K562 (cell line): ENCODE data around the gene KHDRBS2. TPM values are rescaled to one million over a fixed set of nuclear protein-coding genes. Genes with fewer than 3 reads are reported as not detected.

ENCODE experiments used
- ATAC-seq: fragments of 200-7000 bp; cut with Tn5 transposase; 3 replicates; pipeline ENCODE4 v1.9.1; 2020; ENCODE audit warnings: moderate library complexity
- BruUV-seq: library from RNA; stranded (reverse); fragments of 400-500 nt; replicated peaks from 2 replicates; lab custom pipeline; 2021; lab: Mats Ljungman, UMichigan
- CTCF ChIA-PET: fragments of 300-600 bp; formaldehyde crosslinking; extraction: SDS; loops from one replicate; lab custom pipeline; 2021; ENCODE audit warnings: low intra/inter-chr PET ratio; lab: Yijun Ruan, JAX
- POLR2A ChIA-PET: fragments of 300-600, 350-650 bp; sonication (Branson Sonifier 250); formaldehyde crosslinking; extraction: SDS; loops from one replicate; lab custom pipeline; 2021; ENCODE audit warnings: antibody characterized with exemption, inconsistent platforms; lab: Yijun Ruan, JAX
- DNase-seq, 4 experiments: peaks; one replicate each; pipeline versions ENCODE4 v3.0.0 to v3.0.0-alpha.2; 2011 to 2018; ENCODE audit warnings: low spot score in 3 of 4, mixed read lengths in 3 of 4; ENCODE audit errors: extremely low read depth in 1 of 4
- FAIRE-seq: peaks from 2 replicates; lab custom pipeline; 2011; peaks lifted over from hg19 to GRCh38; lab: Jason Lieb, UNC
- H2AFZ ChIP-seq: 2 replicates; pipeline ENCODE4 v1.6.0; 2011; ENCODE audit warnings: low read depth, low read length, control low read depth, inconsistent platforms
- H3K27ac ChIP-seq: fragments of 200-600 bp; 3 replicates; pipeline ENCODE4 v1.8.0; 2011; ENCODE audit warnings: low read depth, mild to moderate bottlenecking, control low read depth, inconsistent platforms, low read length, moderate library complexity, mixed read lengths; ENCODE audit errors: extremely low read depth
- H3K27me3 ChIP-seq, 2 experiments: fragments of 300-600 bp in 1 of 2; 2 replicates in 1 of 2; 3 replicates in 1 of 2; pipeline versions ENCODE4 v1.6.0 to v1.8.0; 2011; ENCODE audit warnings: inconsistent platforms in 2 of 2, low read length in 2 of 2, mild to moderate bottlenecking in 1 of 2, mixed read lengths in 1 of 2, moderate library complexity in 1 of 2; ENCODE audit not compliant: control insufficient read depth in 2 of 2, insufficient read depth in 2 of 2
- H3K36me3 ChIP-seq: fragments of 300-600 bp; 3 replicates; pipeline ENCODE4 v1.8.0; 2011; ENCODE audit warnings: mild to moderate bottlenecking, low read length, inconsistent platforms; ENCODE audit not compliant: control insufficient read depth, insufficient read depth
- H3K4me1 ChIP-seq, 2 experiments: fragments of 200-600 bp in 1 of 2; replicated peaks in 1 of 2; 2 replicates in 1 of 2; 3 replicates in 1 of 2; pipeline versions ENCODE4 v1.5.1 to v1.8.0; 2011; ENCODE audit warnings: inconsistent platforms in 2 of 2, low read length in 2 of 2, mild to moderate bottlenecking in 1 of 2, mixed read lengths in 1 of 2, moderate library complexity in 1 of 2; ENCODE audit not compliant: control insufficient read depth in 2 of 2, insufficient read depth in 2 of 2
- H3K4me2 ChIP-seq: 2 replicates; pipeline ENCODE4 v1.6.1; 2011; ENCODE audit warnings: low read length, control low read depth, inconsistent platforms, mixed read lengths; ENCODE audit not compliant: insufficient read depth
- H3K4me3 ChIP-seq: fragments of 200-600 bp; sonication (generic), shearing (Covaris generic); 2 replicates; pipeline ENCODE4 v1.5.1; 2016; ENCODE audit warnings: control low read depth, inconsistent platforms
- H3K79me2 ChIP-seq: fragments of 200-600 bp; 3 replicates; pipeline ENCODE4 v1.8.0; 2011; ENCODE audit warnings: low read length, inconsistent platforms; ENCODE audit not compliant: control insufficient read depth, insufficient read depth
- H3K9ac ChIP-seq, 2 experiments: 2 replicates each; pipeline versions ENCODE4 v1.6.0 to v1.6.1; 2011; ENCODE audit warnings: low read depth in 2 of 2, low read length in 2 of 2, control low read depth in 1 of 2, inconsistent platforms in 1 of 2, mild to moderate bottlenecking in 1 of 2, mixed read lengths in 1 of 2; ENCODE audit not compliant: insufficient read depth in 1 of 2
- H3K9me1 ChIP-seq: one replicate; pipeline ENCODE4 v1.6.0; 2011; ENCODE audit warnings: inconsistent platforms, mild to moderate bottlenecking, low read length, moderate library complexity; ENCODE audit not compliant: control insufficient read depth, insufficient read depth
- H3K9me3 ChIP-seq: replicated peaks from 2 replicates; pipeline ENCODE4 v1.5.1; 2011; ENCODE audit warnings: low read depth, low read length, inconsistent platforms; ENCODE audit not compliant: control insufficient read depth, insufficient read depth
- H4K20me1 ChIP-seq: replicated peaks from 2 replicates; pipeline ENCODE4 v1.6.1; 2011; ENCODE audit warnings: low read length, inconsistent platforms, mixed read lengths; ENCODE audit not compliant: control insufficient read depth, insufficient read depth
- CHD2 ChIP-seq: IDR thresholded peaks from 2 replicates; pipeline ENCODE4 v1.6.1; 2011; ENCODE audit warnings: low read depth, low read length
- CXXC5 ChIP-seq: fragments of 250-450 bp; sonication (Bioruptor Pico); IDR thresholded peaks from 2 replicates; pipeline ENCODE4 v1.8.0; 2022; ENCODE audit warnings: inconsistent platforms, mild to moderate bottlenecking, moderate library complexity
- GABPB1 ChIP-seq: sonication (generic); formaldehyde crosslinking; IDR thresholded peaks from 2 replicates; pipeline ENCODE4 v1.8.0; 2022; ENCODE audit warnings: mild to moderate bottlenecking, missing genetic modification reagents
- MGA ChIP-seq: fragments of 450-650 bp; IDR thresholded peaks from 2 replicates; pipeline ENCODE4 v1.6.1; 2016; ENCODE audit warnings: mild to moderate bottlenecking, moderate library complexity
- PHF21A ChIP-seq: fragments of 450-650 bp; IDR thresholded peaks from 2 replicates; pipeline ENCODE4 v1.6.1; 2017; ENCODE audit warnings: low read depth, borderline replicate concordance
- PTRF ChIP-seq: fragments of 450-650 bp; IDR thresholded peaks from 2 replicates; pipeline ENCODE4 v1.6.1; 2016; ENCODE audit warnings: mild to moderate bottlenecking, missing genetic modification characterization, missing compliant biosample characterization
- TEAD4 ChIP-seq, 2 experiments: sonication (generic) in 1 of 2; formaldehyde crosslinking in 1 of 2; IDR thresholded peaks; 2 replicates each; pipeline versions ENCODE4 v1.6.1 to v1.8.0; 2012 to 2022; ENCODE audit warnings: borderline replicate concordance in 1 of 2, inconsistent platforms in 1 of 2, low read length in 1 of 2, mild to moderate bottlenecking in 1 of 2, missing genetic modification reagents in 1 of 2
- WGBS: fragments of 100-300 bp; shearing (Covaris generic); methylation state at CpG from one replicate; pipeline ENCODE4 v1.1.6; 2016; ENCODE audit warnings: low coverage, mixed read lengths; ENCODE audit not compliant: insufficient coverage; ENCODE audit errors: missing lambda C conversion rate; 5-methylcytosine and 5-hydroxymethylcytosine counted together
- in situ Hi-C: fragments of 300-500 bp; cut with MboI; formaldehyde crosslinking; loops from 4 replicates; pipeline ENCODE4 v1.15.0; 2018; ENCODE audit warnings: inconsistent platforms, mixed read lengths
- intact Hi-C: fragments of 100-400 bp; cut with micrococcal nuclease; formaldehyde crosslinking; loops from 2 replicates; pipeline ENCODE4 v1.14.2; 2022
- polyA plus RNA-seq, 8 experiments: library from polyadenylated mRNA; depleted of rRNA in 4 of 8; stranded (reverse) in 5 of 8; unstranded in 3 of 8; fragments of >200 nt; fragmentation: Nextera tagmentation in 2 of 8; fragmentation: Illumina TruSeq in 1 of 8; extraction: Ambion mirVana in 2 of 8; extraction: Trizol in 1 of 8; gene quantifications; 2 replicates each; pipeline versions ENCODE4 v1.2.1 to v1.2.3, GENCODE V29; 2011 to 2014; ENCODE audit warnings: inconsistent platforms in 1 of 8, missing spikeins in 1 of 8
- total RNA-seq, 7 experiments: library from RNA; depleted of rRNA in 6 of 7; stranded (reverse); fragments of >200 nt in 6 of 7; fragmentation: Illumina TruSeq in 2 of 7; extraction: Trizol in 2 of 7; gene quantifications; 2 replicates each; pipeline versions ENCODE4 v1.2.1 to v1.2.3, GENCODE V29; 2011 to 2021; ENCODE audit warnings: low replicate concordance in 1 of 7

The KHDRBS2 gene
- total and polyA plus RNA-seq, 9 of the 15 experiments (the other 6 are each of a cell fraction or from before 2014, with no cell fraction given), result not detected

DNA sequence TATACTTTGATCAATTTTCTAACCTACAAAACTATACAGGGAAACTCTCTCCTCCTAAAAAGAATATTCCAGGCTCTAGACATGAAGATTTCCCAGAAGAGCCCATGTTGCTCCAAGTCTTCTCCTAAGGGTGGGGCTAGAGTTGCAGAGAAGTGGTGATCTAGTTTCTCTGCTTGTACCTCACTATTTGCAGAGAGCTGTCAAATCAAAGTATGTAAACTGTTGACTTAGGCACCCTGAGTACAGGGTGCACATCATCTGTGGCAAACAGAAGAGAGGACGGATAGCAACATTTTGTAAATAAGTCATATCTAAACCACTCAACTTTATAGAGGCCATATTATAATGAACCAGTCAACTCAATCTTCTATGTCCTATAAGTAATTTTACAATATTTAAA lies 250.1 kb downstream of the KHDRBS2 start:
- Histone ChIP-seq H3K36me3 (no peaks in the 10 kb centered on the region), H3K9me1 (no peaks in the 10 kb centered on the region), H2AFZ (no peak overlapping the region), H3K4me2 (no peak overlapping the region), H4K20me1 (no peaks in the 10 kb centered on the region), H3K4me1 (no peaks in the 10 kb centered on the region), H3K27me3 (no peaks in the 10 kb centered on the region), H3K4me3 (no peak overlapping the region), H3K27ac (no peak overlapping the region), H3K9ac (no peak overlapping the region), H3K9me3 (no peaks in the 10 kb centered on the region), H3K79me2 (no peaks in the 10 kb centered on the region)
- POLR2A ChIA-PET, result no interaction called here
- FAIRE-seq (no peak), DNase-seq (no peak), ATAC-seq (no peak)
- CTCF ChIA-PET, result no interaction called here
- no TSS peak for BruUV-seq
- no peak for TF ChIP-seq CHD2
- TF ChIP-seq CXXC5, result no peak
- no peak for TF ChIP-seq PHF21A
- no peak for TF ChIP-seq TEAD4 (IDR thresholded peaks at IDR 0.05; ENCODE audit: low read length)
- no peak for TF ChIP-seq TEAD4 (CRISPR knock-in tag; IDR thresholded peaks at IDR 0.05; ENCODE audit: borderline replicate concordance)
- no peak for TF ChIP-seq GABPB1
- no peak for TF ChIP-seq MGA
- TF ChIP-seq PTRF (tag), result no peak
- intact Hi-C loops, result no loop called here
- 0% methylated on average over 1 of the region's 1 CpG for WGBS
- in situ Hi-C loops, result no loop called here
